Measurements from ENCODE around the gene IKZF3.

IKZF3 gene

DNA sequence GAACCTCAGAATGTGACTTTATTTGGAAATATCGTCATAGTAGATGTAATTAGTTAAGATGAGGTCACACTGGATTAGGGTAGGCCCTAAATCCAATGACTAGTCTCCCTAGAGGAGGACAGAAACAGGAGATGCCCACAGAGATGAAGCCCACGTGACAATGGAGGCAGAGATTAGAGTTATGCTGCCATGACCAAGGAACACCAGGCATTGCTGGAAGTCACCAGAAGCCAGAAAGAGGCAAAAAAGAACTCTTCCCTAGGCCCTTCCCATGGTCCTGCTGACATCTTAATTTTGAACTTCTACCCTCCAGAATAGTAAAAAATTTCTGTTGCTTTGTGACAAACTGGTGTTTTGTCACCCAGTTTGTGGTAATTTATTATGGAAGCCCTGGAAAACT, 49.6 kb downstream of the IKZF3 start:
- Histone ChIP-seq H4K20me1 (ENCODE audit: low read depth, low read length) (no peaks in the 10 kb centered on the region), H2AFZ (ENCODE audit: low read depth, low read length, severe bottlenecking) (no peak overlapping the region), H3K36me3 (ENCODE audit: low read length) (peaks cover 43% of the 10 kb centered on the region; the same call in 1 of the 2 replicates), H3K9me2 (replicated peaks; ENCODE audit: insufficient read depth, low read length) (no peaks in the 10 kb centered on the region), H3K27ac (ENCODE audit: low read depth, low read length) (no peak overlapping the region), H3K79me2 (ENCODE audit: insufficient read depth, low read length) (peaks cover 59% of the 10 kb centered on the region), H3K4me3 (ENCODE audit: insufficient read depth, low read length, poor library complexity, severe bottlenecking) (no peak overlapping the region), H3K4me2 (ENCODE audit: low read depth, low read length, poor library complexity, severe bottlenecking) (no peak overlapping the region), H3K27me3 (ENCODE audit: low read length) (no peaks in the 10 kb centered on the region), H3K9me3 (ENCODE audit: insufficient read depth, low read length) (no peaks in the 10 kb centered on the region), H3K9ac (ENCODE audit: low read length) (no peak overlapping the region), H3F3A (ENCODE audit: insufficient read depth) (peaks cover 33% of the 10 kb centered on the region)
- TF ChIP-seq, protein P1, sequence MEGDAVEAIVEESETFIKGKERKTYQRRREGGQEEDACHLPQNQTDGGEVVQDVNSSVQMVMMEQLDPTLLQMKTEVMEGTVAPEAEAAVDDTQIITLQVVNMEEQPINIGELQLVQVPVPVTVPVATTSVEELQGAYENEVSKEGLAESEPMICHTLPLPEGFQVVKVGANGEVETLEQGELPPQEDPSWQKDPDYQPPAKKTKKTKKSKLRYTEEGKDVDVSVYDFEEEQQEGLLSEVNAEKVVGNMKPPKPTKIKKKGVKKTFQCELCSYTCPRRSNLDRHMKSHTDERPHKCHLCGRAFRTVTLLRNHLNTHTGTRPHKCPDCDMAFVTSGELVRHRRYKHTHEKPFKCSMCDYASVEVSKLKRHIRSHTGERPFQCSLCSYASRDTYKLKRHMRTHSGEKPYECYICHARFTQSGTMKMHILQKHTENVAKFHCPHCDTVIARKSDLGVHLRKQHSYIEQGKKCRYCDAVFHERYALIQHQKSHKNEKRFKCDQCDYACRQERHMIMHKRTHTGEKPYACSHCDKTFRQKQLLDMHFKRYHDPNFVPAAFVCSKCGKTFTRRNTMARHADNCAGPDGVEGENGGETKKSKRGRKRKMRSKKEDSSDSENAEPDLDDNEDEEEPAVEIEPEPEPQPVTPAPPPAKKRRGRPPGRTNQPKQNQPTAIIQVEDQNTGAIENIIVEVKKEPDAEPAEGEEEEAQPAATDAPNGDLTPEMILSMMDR (IDR thresholded peaks at IDR 0.05; ENCODE audit: insufficient read depth, low read length, poor library complexity, severe bottlenecking): no peak
- no peak for TF ChIP-seq EZH2phosphoT487 (conservative IDR thresholded peaks at IDR 0.05; ENCODE audit: low read length)

DNA sequence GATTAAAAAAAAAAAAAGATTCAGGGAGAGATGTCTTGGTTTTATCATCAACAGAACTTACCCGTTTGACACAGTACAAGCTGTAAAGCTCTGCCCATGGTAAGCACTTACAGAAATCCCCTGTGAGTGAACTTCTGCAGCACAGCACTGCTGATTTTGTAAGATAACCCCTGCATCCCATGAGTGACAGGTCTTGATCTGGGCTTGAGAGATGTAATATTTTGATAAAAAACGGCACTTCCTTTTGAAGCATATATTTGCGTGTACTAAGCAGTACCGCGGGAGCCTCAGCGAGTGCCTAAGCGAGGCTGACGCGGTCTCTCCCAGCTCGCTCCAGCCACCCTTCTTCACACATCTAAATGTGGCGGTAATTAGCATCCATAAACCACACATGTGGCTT, 50.5 kb downstream of the IKZF3 start:
- no peaks in the 10 kb centered on the region for H4K20me1 ChIP-seq (ENCODE audit: low read depth, low read length)
- H3K9me3 ChIP-seq (ENCODE audit: insufficient read depth, low read length): no peaks in the 10 kb centered on the region
- peaks cover 27% of the 10 kb centered on the region for H3F3A ChIP-seq (ENCODE audit: insufficient read depth)
- TF ChIP-seq, protein P1 (IDR thresholded peaks at IDR 0.05; ENCODE audit: insufficient read depth, low read length, poor library complexity, severe bottlenecking): no peak
- no peak for TF ChIP-seq EZH2phosphoT487 (conservative IDR thresholded peaks at IDR 0.05; ENCODE audit: low read length)
- no peak overlapping the region for H3K9ac ChIP-seq (ENCODE audit: low read length)
- H3K4me2 ChIP-seq (ENCODE audit: low read depth, low read length, poor library complexity, severe bottlenecking): no peak overlapping the region
- peaks cover 44% of the 10 kb centered on the region; the same call in 1 of the 2 replicates for H3K36me3 ChIP-seq (ENCODE audit: low read length)
- no peak overlapping the region for H3K4me3 ChIP-seq (ENCODE audit: insufficient read depth, low read length, poor library complexity, severe bottlenecking)
- H3K27me3 ChIP-seq (ENCODE audit: low read length): no peaks in the 10 kb centered on the region
- H2AFZ ChIP-seq (ENCODE audit: low read depth, low read length, severe bottlenecking): no peak overlapping the region
- peaks cover 62% of the 10 kb centered on the region for H3K79me2 ChIP-seq (ENCODE audit: insufficient read depth, low read length)
- H3K27ac ChIP-seq (ENCODE audit: low read depth, low read length): no peak overlapping the region
- no peaks in the 10 kb centered on the region for H3K9me2 ChIP-seq (replicated peaks; ENCODE audit: insufficient read depth, low read length)

DNA sequence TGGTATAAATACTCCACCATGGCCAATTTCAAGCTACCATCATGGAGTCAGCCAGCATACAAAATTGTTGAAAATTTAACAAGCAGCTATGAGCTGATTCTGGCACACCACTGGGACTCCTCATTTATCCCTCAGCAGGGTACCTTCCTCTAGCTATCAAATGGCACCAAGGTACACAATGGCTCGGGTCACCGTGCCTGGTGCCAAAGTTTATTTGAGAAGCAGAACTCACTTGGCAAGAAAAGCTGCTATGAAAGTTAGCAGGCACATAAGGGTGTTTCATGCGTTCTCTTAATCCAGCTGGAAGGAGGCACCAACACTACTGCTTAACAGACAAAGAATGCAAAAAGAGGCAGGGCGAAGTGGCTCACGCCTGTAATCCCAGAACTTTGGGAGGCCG, 51.6 kb downstream of the IKZF3 start:
- H3K27ac ChIP-seq (ENCODE audit: low read depth, low read length): no peak overlapping the region
- H3K9me3 ChIP-seq (ENCODE audit: insufficient read depth, low read length): no peaks in the 10 kb centered on the region
- no peak for TF ChIP-seq EZH2phosphoT487 (conservative IDR thresholded peaks at IDR 0.05; ENCODE audit: low read length)
- TF ChIP-seq, protein P1 (IDR thresholded peaks at IDR 0.05; ENCODE audit: insufficient read depth, low read length, poor library complexity, severe bottlenecking): no peak
- H3K27me3 ChIP-seq (ENCODE audit: low read length): no peaks in the 10 kb centered on the region
- no peaks in the 10 kb centered on the region for H3K9me2 ChIP-seq (replicated peaks; ENCODE audit: insufficient read depth, low read length)
- peaks cover 46% of the 10 kb centered on the region; the same call in 1 of the 2 replicates for H3K36me3 ChIP-seq (ENCODE audit: low read length)
- H3K9ac ChIP-seq (ENCODE audit: low read length): no peak overlapping the region
- no peak overlapping the region for H2AFZ ChIP-seq (ENCODE audit: low read depth, low read length, severe bottlenecking)
- no peak overlapping the region for H3K4me2 ChIP-seq (ENCODE audit: low read depth, low read length, poor library complexity, severe bottlenecking)
- H3K79me2 ChIP-seq (ENCODE audit: insufficient read depth, low read length): peaks cover 66% of the 10 kb centered on the region
- no peaks in the 10 kb centered on the region for H4K20me1 ChIP-seq (ENCODE audit: low read depth, low read length)
- peaks cover 23% of the 10 kb centered on the region for H3F3A ChIP-seq (ENCODE audit: insufficient read depth)
- no peak overlapping the region for H3K4me3 ChIP-seq (ENCODE audit: insufficient read depth, low read length, poor library complexity, severe bottlenecking)

All from SU-DHL-6 (cell line).